BJ (cell line): ENCODE measurements around the gene RAB3IL1. TPM values are rescaled to one million over a fixed set of nuclear protein-coding genes. Genes with fewer than 3 reads are reported as not detected.

Source experiments
- CTCF ChIA-PET: fragments of 350-600 bp; formaldehyde crosslinking; extraction: SDS; loops from one replicate; lab custom pipeline; 2021; ENCODE audit warnings: antibody characterized with exemption, inconsistent platforms; lab: Yijun Ruan, JAX
- POLR2A ChIA-PET: fragments of 300-600 bp; sonication (Branson Sonifier 250); formaldehyde crosslinking; extraction: SDS; loops from one replicate; lab custom pipeline; 2021; ENCODE audit warnings: antibody characterized with exemption; lab: Charles Lee
- DNase-seq: peaks from one replicate; pipeline ENCODE4 v3.0.0-alpha.2; 2011; ENCODE audit warnings: low read depth
- H3K27me3 ChIP-seq: 2 replicates; pipeline ENCODE4 v1.6.0; 2011; ENCODE audit warnings: low read length; ENCODE audit not compliant: control insufficient read depth, insufficient read depth
- H3K36me3 ChIP-seq: 2 replicates; pipeline ENCODE4 v1.5.1; 2011; ENCODE audit warnings: low read length; ENCODE audit not compliant: control insufficient read depth, insufficient read depth
- H3K4me3 ChIP-seq: 2 replicates; pipeline ENCODE4 v1.5.1; 2011; ENCODE audit warnings: low read depth, mild to moderate bottlenecking, control low read depth, low read length
- CTCF ChIP-seq: IDR thresholded peaks from 2 replicates; pipeline ENCODE4 v1.5.1; 2011; ENCODE audit warnings: low read depth, mild to moderate bottlenecking, control low read depth, inconsistent platforms, low read length, moderate library complexity; ENCODE audit not compliant: insufficient read depth
- polyA plus RNA-seq: library from polyadenylated mRNA; depleted of rRNA; stranded (reverse); fragments of >200 nt; gene quantifications from 2 replicates; pipeline ENCODE4 v1.2.3, GENCODE V29; 2011

RAB3IL1 gene
- polyA plus RNA-seq, 1 experiment = 15.1 TPM

- no peak for DNase-seq
- ChIA-PET CTCF (interaction anchor here (0.6 to 4.8 kb wide), 4 partner anchors 14 to 36 kb away, joined by 3 to 33 read pairs (median 4); no protein-coding TSS in a partner anchor), POLR2A (no interaction called here)
- no peak for TF ChIP-seq CTCF
- Histone ChIP-seq H3K4me3 (no peak overlapping the region), H3K27me3 (no peaks in the 10 kb centered on the region), H3K36me3 (peaks cover 4% of the 10 kb centered on the region)
These were observed 5.5 kb downstream of the RAB3IL1 start for GRCh38 chr11:61911701-61912529.

GRCh38 chr11:61911128-61911700 is 6.2 kb downstream of the RAB3IL1 start:
- H3K27me3 ChIP-seq = no peaks in the 10 kb centered on the region
- ChIA-PET CTCF (interaction anchor here (0.6 to 5.0 kb wide), 4 partner anchors 13 to 37 kb away, joined by 3 to 57 read pairs (median 4); no protein-coding TSS in a partner anchor), POLR2A (no interaction called here)
- H3K4me3 ChIP-seq = no peak overlapping the region
- peaks cover 6% of the 10 kb centered on the region for H3K36me3 ChIP-seq
- no peak for TF ChIP-seq CTCF
- DNase-seq = no peak

GRCh38 chr11:61910187-61911127 is 6.9 kb downstream of the RAB3IL1 start:
- ChIA-PET POLR2A (no interaction called here), CTCF (interaction anchor here (1.1 to 5.0 kb wide), 3 partner anchors 12 to 37 kb away, joined by 4 to 57 read pairs (median 5); no protein-coding TSS in a partner anchor)
- DNase-seq = no peak
- peaks cover 8% of the 10 kb centered on the region for H3K36me3 ChIP-seq
- H3K27me3 ChIP-seq = no peaks in the 10 kb centered on the region
- no peak for TF ChIP-seq CTCF
- H3K4me3 ChIP-seq = no peak overlapping the region

DNA sequence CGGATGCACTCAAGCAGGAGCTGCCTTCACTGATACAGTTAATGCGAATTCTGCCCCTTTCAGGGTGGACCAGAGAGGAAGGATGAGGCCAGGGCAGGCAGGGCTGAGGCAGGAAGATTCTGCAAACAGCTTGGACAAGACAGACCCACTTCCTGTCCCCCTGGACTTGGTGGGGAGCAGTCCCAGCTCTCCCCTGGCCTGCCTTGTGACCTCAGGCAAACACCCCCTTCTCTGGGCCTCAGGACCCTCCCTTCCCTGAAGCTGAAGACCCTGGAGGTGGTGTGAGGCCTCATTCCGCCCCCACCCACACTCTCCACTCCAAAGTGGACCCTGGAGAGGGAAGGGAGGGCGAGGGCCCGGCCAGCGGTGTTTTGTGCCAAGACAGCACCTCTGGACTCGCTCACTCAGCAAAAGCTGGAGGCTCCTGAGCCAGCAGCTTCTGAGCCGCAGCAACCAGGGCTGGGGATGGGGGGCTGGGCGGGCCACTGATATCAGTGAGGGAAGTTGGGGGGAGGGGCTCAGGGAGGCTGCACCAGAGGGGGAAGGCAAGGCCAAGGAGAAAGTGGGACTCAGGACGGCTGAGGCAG is 8.5 kb downstream of the RAB3IL1 start:
- DNase-seq = no peak
- no peak for TF ChIP-seq CTCF
- POLR2A ChIA-PET = no interaction called here
- H3K4me3 ChIP-seq = no peak overlapping the region
- CTCF ChIA-PET = interaction anchor here (0.5 to 5.0 kb wide), 9 partner anchors 10 to 199 kb away, joined by 3 to 57 read pairs (median 4); no protein-coding TSS in a partner anchor
- H3K27me3 ChIP-seq = no peaks in the 10 kb centered on the region
- peaks cover 14% of the 10 kb centered on the region for H3K36me3 ChIP-seq
